ENCODE results near the gene TGFB2.

Gene TGFB2

GRCh38 chr1:218430822-218431221, 85.7 kb downstream of the TGFB2 start:
- no peak for DNase-seq

GRCh38 chr1:218431476-218431875, 86.3 kb downstream of the TGFB2 start:
- no peak for DNase-seq

GRCh38 chr1:218433744-218434143, 88.6 kb downstream of the TGFB2 start:
- no peak for DNase-seq

- DNase-seq = no peak
Measured at GRCh38 chr1:218435528-218435927, 90.4 kb downstream of the TGFB2 start.

DNA sequence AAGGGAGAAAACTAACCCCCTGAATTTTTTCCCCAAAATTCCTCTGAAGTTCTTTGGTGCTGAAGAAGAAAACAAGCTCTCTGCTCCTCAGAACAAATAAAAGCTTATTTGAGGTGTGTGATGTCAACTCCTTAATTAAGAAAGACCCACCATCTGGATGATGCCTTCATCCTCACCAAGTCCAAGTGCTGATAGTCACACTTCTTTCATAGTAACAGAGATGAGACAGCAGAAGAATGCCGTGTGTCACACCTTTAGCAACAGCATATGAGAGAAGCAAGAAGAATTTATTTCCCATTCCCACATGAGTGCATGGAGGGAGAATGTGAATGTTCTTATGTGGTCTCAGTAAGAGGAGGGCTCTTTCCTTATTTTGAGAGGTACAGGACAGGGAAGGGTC, 91.2 kb downstream of the TGFB2 start:
- DNase-seq = no peak

- no peak for DNase-seq
Measured at GRCh38 chr1:218436997-218437396, 91.9 kb downstream of the TGFB2 start.

DNA sequence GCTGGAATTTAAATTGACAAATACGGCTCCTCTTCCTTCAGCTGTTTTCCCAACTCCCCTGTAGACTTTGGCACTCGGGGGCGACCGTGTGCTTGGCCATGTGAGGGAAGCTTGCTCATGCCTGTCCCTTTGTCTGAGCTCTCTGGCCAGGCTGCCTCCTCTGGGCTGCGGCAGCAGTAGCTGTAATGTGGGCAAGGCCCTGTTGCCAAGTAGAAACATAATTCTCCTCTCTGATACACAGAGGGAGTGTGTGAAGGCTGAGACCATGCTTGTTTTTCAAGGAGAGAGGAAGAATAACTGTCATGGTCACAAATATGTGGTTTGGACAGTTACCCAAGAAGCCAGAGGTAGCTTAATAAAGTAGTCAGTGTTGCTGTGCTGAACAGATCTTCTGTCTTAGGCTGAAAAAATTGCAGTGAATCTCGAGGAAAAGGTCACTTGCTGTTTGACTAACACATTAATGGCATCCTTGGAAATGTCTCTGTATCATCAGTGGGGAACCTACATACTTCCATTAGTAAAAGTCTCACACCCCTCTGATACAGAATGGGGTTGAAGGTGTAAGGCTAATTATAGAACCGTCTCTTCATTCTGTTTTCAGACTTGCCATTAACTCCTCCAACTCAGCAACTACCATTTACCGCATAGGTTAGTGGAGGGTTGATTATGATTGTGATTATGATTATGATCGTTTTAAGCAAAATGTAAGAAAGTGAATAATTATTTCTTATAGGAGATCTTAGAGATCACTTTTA, 94.6 kb downstream of the TGFB2 start:
- DNase-seq = no peak

DNA sequence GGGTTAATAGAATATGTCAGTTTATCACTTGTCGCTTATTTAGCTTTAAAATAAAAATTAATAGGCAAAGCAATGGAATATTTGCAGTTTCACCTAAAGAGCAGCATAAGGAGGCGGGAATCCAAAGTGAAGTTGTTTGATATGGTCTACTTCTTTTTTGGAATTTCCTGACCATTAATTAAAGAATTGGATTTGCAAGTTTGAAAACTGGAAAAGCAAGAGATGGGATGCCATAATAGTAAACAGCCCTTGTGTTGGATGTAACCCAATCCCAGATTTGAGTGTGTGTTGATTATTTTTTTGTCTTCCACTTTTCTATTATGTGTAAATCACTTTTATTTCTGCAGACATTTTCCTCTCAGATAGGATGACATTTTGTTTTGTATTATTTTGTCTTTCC, 98.1 kb downstream of the TGFB2 start:
- DNase-seq = no peak

DNA sequence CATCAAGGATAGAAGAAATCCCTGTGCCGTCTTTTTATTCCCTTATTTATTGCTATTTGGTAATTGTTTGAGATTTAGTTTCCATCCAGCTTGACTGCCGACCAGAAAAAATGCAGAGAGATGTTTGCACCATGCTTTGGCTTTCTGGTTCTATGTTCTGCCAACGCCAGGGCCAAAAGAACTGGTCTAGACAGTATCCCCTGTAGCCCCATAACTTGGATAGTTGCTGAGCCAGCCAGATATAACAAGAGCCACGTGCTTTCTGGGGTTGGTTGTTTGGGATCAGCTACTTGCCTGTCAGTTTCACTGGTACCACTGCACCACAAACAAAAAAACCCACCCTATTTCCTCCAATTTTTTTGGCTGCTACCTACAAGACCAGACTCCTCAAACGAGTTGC, 99.0 kb downstream of the TGFB2 start:
- DNase-seq = no peak

DNA sequence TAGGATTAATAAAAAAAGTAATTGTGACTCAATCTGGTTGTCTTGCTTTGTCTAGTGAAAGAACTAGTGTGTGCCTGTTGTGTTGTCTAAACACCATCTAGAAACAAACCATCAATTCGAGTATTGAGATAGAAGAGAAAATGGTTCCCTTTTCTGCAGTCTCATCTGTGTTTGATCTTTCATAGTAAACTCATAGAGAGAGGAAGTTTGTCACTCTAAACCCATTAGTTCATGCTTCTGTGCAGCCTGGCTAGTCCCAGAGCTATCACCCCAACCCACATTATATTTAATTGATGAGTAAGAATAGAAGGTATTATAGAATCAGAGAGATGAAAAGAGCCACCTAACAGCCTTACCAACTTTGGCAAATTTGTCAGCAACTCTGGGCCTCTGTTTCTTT, 99.5 kb downstream of the TGFB2 start:
- no peak for DNase-seq

DNA sequence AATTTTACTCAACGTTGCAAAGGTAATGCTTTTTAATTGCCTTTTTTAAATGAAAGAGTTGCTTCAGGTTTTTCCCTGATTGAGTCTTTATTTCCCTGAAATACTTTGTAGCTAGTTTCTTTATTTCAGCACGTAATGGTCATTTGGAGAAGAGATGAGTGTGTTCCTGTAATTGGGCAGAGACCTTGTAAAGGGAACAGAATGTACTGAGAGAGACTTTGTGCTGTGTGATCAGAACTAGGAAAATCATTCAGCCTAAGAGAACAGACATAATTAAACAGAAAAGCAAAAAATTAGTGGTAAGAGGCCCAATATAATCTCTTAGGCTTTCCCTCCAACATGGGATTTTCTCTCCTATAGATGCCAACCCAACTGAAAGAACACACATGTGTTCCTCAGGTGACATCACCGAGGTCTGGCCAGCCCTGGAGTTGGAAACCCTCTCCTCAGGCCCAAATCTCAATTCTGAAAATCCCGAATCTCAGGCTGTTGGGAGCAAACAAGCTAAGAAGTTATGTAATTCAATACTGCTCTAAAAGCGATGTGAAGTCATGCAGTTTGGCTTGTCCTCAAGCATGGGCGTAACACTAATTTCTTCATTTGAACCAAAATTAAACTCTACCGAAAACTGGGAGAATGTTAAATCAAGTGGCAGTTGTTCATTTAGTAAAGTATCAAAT, 102.0 kb downstream of the TGFB2 start:
- DNase-seq = no peak

DNA sequence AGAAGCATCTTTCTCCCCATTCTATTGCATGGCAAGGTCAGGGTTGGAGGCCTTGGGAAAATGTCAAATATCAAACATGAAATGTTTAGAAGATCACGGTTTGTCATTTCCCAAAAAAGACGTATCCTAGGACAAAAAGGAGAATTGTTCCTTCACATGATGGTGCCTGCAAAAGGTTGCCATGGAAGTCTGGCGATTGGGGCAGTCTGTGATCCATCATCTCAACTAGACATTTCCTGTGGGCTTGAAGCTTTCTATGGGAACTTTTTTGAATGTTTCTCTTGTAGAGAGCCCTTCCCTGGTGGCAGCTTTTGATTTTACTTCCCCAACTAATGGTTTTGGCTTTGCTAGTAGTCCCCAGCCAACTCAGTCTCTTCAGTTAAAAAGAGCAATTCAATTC, 106.3 kb downstream of the TGFB2 start:
- no peak for DNase-seq

- no peak for DNase-seq
Measured at GRCh38 chr1:218454700-218455282, 109.7 kb downstream of the TGFB2 start.

- DNase-seq = no peak
Measured at GRCh38 chr1:218456444-218456843, 111.3 kb downstream of the TGFB2 start.

DNA sequence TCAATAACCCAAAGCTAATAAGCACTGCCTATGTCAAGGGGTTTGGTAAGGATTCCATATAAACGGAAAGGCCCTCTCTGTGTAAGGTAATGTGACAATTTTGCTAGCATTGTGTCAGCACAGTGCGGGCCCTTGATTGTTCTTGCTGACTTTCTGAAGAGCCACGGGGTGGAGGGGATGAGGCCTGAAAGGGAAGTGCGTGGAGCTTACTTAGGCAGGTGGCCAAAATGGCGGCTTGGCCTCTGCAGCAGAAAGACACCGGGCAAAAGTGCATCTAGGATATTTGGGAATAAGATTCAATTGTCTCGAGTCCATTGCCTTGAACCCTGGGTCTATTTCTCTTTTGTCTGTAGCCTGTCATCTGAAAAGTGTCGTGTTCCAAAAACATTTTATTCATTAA, 114.3 kb downstream of the TGFB2 start:
- no peak for DNase-seq

GRCh38 chr1:218459878-218460711, 115.0 kb downstream of the TGFB2 start:
- no peak for DNase-seq

GRCh38 chr1:218461351-218461750, 116.2 kb downstream of the TGFB2 start:
- no peak for DNase-seq

GRCh38 chr1:218462116-218462515, 117.0 kb downstream of the TGFB2 start:
- no peak for DNase-seq

DNA sequence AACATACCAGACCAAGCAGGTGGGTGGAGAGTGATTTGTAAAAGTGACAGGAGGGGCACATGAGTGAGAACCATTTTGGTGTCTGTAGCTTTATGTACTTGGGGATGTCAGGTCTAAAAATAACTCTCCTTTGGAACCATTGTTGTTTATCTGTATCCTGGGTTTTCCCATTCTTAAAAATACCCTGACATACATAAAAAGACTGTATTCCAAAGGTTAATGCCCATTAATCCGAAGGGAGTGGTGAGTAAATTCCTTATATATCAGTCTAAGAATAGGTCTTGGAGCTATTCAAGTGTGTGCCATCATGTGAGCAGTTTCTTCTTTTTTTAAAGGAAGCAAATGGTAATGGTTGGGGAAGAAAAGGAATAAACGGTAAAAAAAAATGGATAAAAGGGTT, 117.5 kb downstream of the TGFB2 start:
- no peak for DNase-seq

- DNase-seq = no peak
Measured at GRCh38 chr1:218463194-218464156, 118.3 kb downstream of the TGFB2 start.

GRCh38 chr1:218464871-218465270, 119.7 kb downstream of the TGFB2 start:
- no peak for DNase-seq
